Neuronal stem cell (in vitro differentiated cells): Measurements from ENCODE around the gene ARHGEF12.

Experiments
- DNase-seq: peaks from one replicate; pipeline ENCODE4 v3.0.0-alpha.2; 2013; ENCODE audit warnings: low spot score
- H2AFZ ChIP-seq: one replicate; pipeline ENCODE4 v1.6.1; 2013; ENCODE audit warnings: mild to moderate bottlenecking, low read length, inconsistent platforms
- H2AK5ac ChIP-seq: 2 replicates; pipeline ENCODE4 v1.6.1; 2013; ENCODE audit warnings: low read depth, mild to moderate bottlenecking, inconsistent platforms, low read length, moderate library complexity, mixed read lengths
- H2BK120ac ChIP-seq: 2 replicates; pipeline ENCODE4 v1.6.1; 2013; ENCODE audit warnings: low read depth, mild to moderate bottlenecking, inconsistent platforms, low read length, moderate library complexity, mixed read lengths
- H2BK12ac ChIP-seq: one replicate; pipeline ENCODE4 v1.6.1; 2013; ENCODE audit warnings: low read length, inconsistent platforms
- H2BK15ac ChIP-seq: 2 replicates; pipeline ENCODE4 v1.6.1; 2013; ENCODE audit warnings: mild to moderate bottlenecking, low read length, inconsistent platforms, mixed read lengths
- H2BK5ac ChIP-seq: one replicate; pipeline ENCODE4 v1.6.1; 2013; ENCODE audit warnings: inconsistent platforms, mild to moderate bottlenecking, low read length, moderate library complexity
- H3K14ac ChIP-seq: one replicate; pipeline ENCODE4 v1.6.1; 2013; ENCODE audit warnings: low read length, inconsistent platforms
- H3K18ac ChIP-seq: 2 replicates; pipeline ENCODE4 v1.6.1; 2013; ENCODE audit warnings: low read length, inconsistent platforms
- H3K23ac ChIP-seq: 2 replicates; pipeline ENCODE4 v1.6.1; 2013; ENCODE audit warnings: low read depth, mild to moderate bottlenecking, mixed read lengths, low read length, inconsistent platforms; ENCODE audit not compliant: poor library complexity
- H3K27ac ChIP-seq: replicated peaks from 3 replicates; pipeline ENCODE4 v1.5.1; 2013; ENCODE audit warnings: low read length, inconsistent platforms
- H3K27me3 ChIP-seq, 3 experiments: 2 replicates each; pipeline ENCODE4 v1.6.1; 2013; ENCODE audit warnings: low read length in 3 of 3, mild to moderate bottlenecking in 2 of 3, inconsistent platforms in 1 of 3, low read depth in 1 of 3, mixed read lengths in 1 of 3, moderate library complexity in 1 of 3; ENCODE audit not compliant: control insufficient read depth in 3 of 3, insufficient read depth in 3 of 3
- H3K36me3 ChIP-seq, 2 donors: replicated peaks in 1 of 2; 2 replicates each; pipeline ENCODE4 v1.6.1; 2013; ENCODE audit warnings: low read length in 2 of 2; ENCODE audit not compliant: control insufficient read depth in 2 of 2, insufficient read depth in 2 of 2
- H3K4ac ChIP-seq: 2 replicates; pipeline ENCODE4 v1.6.1; 2013; ENCODE audit warnings: inconsistent platforms, mild to moderate bottlenecking, low read length, moderate library complexity
- H3K4me1 ChIP-seq, 2 donors: 1 replicate in 1 of 2; 2 replicates in 1 of 2; pipeline ENCODE4 v1.6.1; 2013; ENCODE audit warnings: low read length in 2 of 2, low read depth in 1 of 2; ENCODE audit not compliant: control insufficient read depth in 2 of 2, insufficient read depth in 1 of 2
- H3K4me2 ChIP-seq: one replicate; pipeline ENCODE4 v1.6.1; 2013; ENCODE audit warnings: mild to moderate bottlenecking, low read length, inconsistent platforms; ENCODE audit not compliant: insufficient read depth, poor library complexity, severe bottlenecking
- H3K4me3 ChIP-seq, 2 donors: 2 replicates each; pipeline ENCODE4 v1.5.1; 2013; ENCODE audit warnings: low read length in 2 of 2, mild to moderate bottlenecking in 2 of 2, inconsistent platforms in 1 of 2, moderate library complexity in 1 of 2
- H3K79me1 ChIP-seq: one replicate; pipeline ENCODE4 v1.6.1; 2013; ENCODE audit warnings: low read depth, mild to moderate bottlenecking, inconsistent platforms, low read length, moderate library complexity
- H3K9ac ChIP-seq: one replicate; pipeline ENCODE4 v1.6.1; 2013; ENCODE audit warnings: mild to moderate bottlenecking, low read depth, low read length, inconsistent platforms; ENCODE audit not compliant: poor library complexity
- H3K9me3 ChIP-seq, 2 donors: replicated peaks in 1 of 2; 2 replicates each; pipeline versions ENCODE3 to v1.6.1; 2013; ENCODE audit warnings: low read length in 2 of 2, mild to moderate bottlenecking in 2 of 2, inconsistent platforms in 1 of 2, low read depth in 1 of 2, mixed read lengths in 1 of 2, moderate library complexity in 1 of 2; ENCODE audit not compliant: control insufficient read depth in 2 of 2, insufficient read depth in 1 of 2
- H4K8ac ChIP-seq: one replicate; pipeline ENCODE4 v1.6.1; 2013; ENCODE audit warnings: low read depth, mild to moderate bottlenecking, inconsistent platforms, low read length, moderate library complexity
- H4K91ac ChIP-seq: one replicate; pipeline ENCODE4 v1.6.1; 2013; ENCODE audit warnings: low read length, low read depth, mild to moderate bottlenecking, inconsistent platforms; ENCODE audit not compliant: poor library complexity
- WGBS, 2 donors: extraction: QIAGEN DNeasy Blood & Tissue Kit; methylation state at CpG; one replicate each; pipeline ENCODE4 v1.1.7; 2013; ENCODE audit warnings: missing lambda C conversion rate in 2 of 2, mixed read lengths in 1 of 2; ENCODE audit not compliant: insufficient read length in 2 of 2, insufficient replicate concordance in 1 of 2; ENCODE audit errors: extremely low coverage in 2 of 2; 5-methylcytosine and 5-hydroxymethylcytosine counted together

Gene ARHGEF12

GRCh38 chr11:120398132-120398531 is 61.9 kb downstream of the ARHGEF12 start:
- no peak overlapping the region for H3K4me3 ChIP-seq

GRCh38 chr11:120399307-120399706 is 63.1 kb downstream of the ARHGEF12 start:
- no CpG with 5 or more reads among the region's 2 CpGs for WGBS, 2 donors
- H3K4me1 ChIP-seq: peaks cover 2 to 14% of the 10 kb centered on the region in 2 donors

More at GRCh38 chr11:120398132-120398531, 61.9 kb downstream of the ARHGEF12 start:
- peaks cover 2 to 8% of the 10 kb centered on the region in 2 donors for H3K9me3 ChIP-seq
- H3K4ac ChIP-seq: no peak overlapping the region
- no peaks in the 10 kb centered on the region for H3K36me3 ChIP-seq
- no peak overlapping the region for H2BK15ac ChIP-seq
- no CpG with 5 or more reads among the region's 2 CpGs for WGBS, 2 donors
- H4K91ac ChIP-seq: no peak overlapping the region
- H3K27me3 ChIP-seq: no peaks in the 10 kb centered on the region
- no peak overlapping the region for H3K18ac ChIP-seq
- no peak overlapping the region for H2AK5ac ChIP-seq
- H2BK5ac ChIP-seq: no peak overlapping the region
- H3K27ac ChIP-seq: no peak overlapping the region
- H3K9ac ChIP-seq: no peak overlapping the region
- H2AFZ ChIP-seq: no peak overlapping the region
- H3K14ac ChIP-seq: no peak overlapping the region
- no peak for DNase-seq
- peaks cover 1% of the 10 kb centered on the region for H3K79me1 ChIP-seq
- H3K4me1 ChIP-seq: peaks cover 0 to 12% of the 10 kb centered on the region in 2 donors
- no peak overlapping the region for H2BK120ac ChIP-seq
- no peak overlapping the region for H3K4me2 ChIP-seq
- no peak overlapping the region for H3K23ac ChIP-seq
- no peak overlapping the region for H2BK12ac ChIP-seq
- no peak overlapping the region for H4K8ac ChIP-seq

GRCh38 chr11:120400564-120401364 is 64.6 kb downstream of the ARHGEF12 start:
- Histone ChIP-seq H2BK12ac (no peak overlapping the region), H3K27me3 (no peaks in the 10 kb centered on the region), H3K18ac (no peak overlapping the region), H3K4me3 (no peak overlapping the region), H3K27ac (no peak overlapping the region), H4K8ac (no peak overlapping the region), H3K79me1 (peaks cover 1% of the 10 kb centered on the region), H3K36me3 (no peaks in the 10 kb centered on the region), H2AFZ (no peak overlapping the region), H2BK5ac (no peak overlapping the region), H3K4me2 (no peak overlapping the region), H3K23ac (no peak overlapping the region), H4K91ac (no peak overlapping the region), H2AK5ac (no peak overlapping the region), H2BK120ac (no peak overlapping the region), H3K4ac (no peak overlapping the region), H3K14ac (no peak overlapping the region), H3K9ac (no peak overlapping the region), H3K9me3 (peaks cover under 1 to 2% of the 10 kb centered on the region in 2 donors), H2BK15ac (no peak overlapping the region), H3K4me1 (peaks cover 3 to 14% of the 10 kb centered on the region in 2 donors)
- DNase-seq: no peak
- WGBS, 2 donors: no CpG with 5 or more reads among the region's 7 CpGs

More at GRCh38 chr11:120399307-120399706, 63.1 kb downstream of the ARHGEF12 start:
- H3K18ac ChIP-seq: no peak overlapping the region
- no peak overlapping the region for H2AFZ ChIP-seq
- H3K14ac ChIP-seq: no peak overlapping the region
- no peak overlapping the region for H3K4ac ChIP-seq
- no peak overlapping the region for H4K8ac ChIP-seq
- H3K4me2 ChIP-seq: no peak overlapping the region
- peaks cover 2 to 8% of the 10 kb centered on the region in 2 donors for H3K9me3 ChIP-seq
- H3K4me3 ChIP-seq: no peak overlapping the region
- no peak overlapping the region for H2BK5ac ChIP-seq
- H3K23ac ChIP-seq: no peak overlapping the region
- H2BK12ac ChIP-seq: no peak overlapping the region
- no peak overlapping the region for H4K91ac ChIP-seq
- no peak overlapping the region for H2AK5ac ChIP-seq
- no peak overlapping the region for H2BK120ac ChIP-seq
- H3K27me3 ChIP-seq: no peaks in the 10 kb centered on the region
- no peak for DNase-seq
- H3K9ac ChIP-seq: no peak overlapping the region
- H3K36me3 ChIP-seq: no peaks in the 10 kb centered on the region
- H2BK15ac ChIP-seq: no peak overlapping the region
- H3K27ac ChIP-seq: no peak overlapping the region
- peaks cover 1% of the 10 kb centered on the region for H3K79me1 ChIP-seq

GRCh38 chr11:120401506-120401905 is 65.3 kb downstream of the ARHGEF12 start:
- no peak for DNase-seq
- Histone ChIP-seq H3K9ac (no peak overlapping the region), H3K9me3 (no peaks in the 10 kb centered on the region), H2AFZ (no peak overlapping the region), H2AK5ac (no peak overlapping the region), H3K79me1 (peaks cover 1% of the 10 kb centered on the region), H3K4me2 (no peak overlapping the region), H2BK12ac (no peak overlapping the region), H3K36me3 (no peaks in the 10 kb centered on the region), H3K27ac (no peak overlapping the region), H2BK120ac (no peak overlapping the region), H3K27me3 (no peaks in the 10 kb centered on the region), H3K14ac (no peak overlapping the region), H4K8ac (no peak overlapping the region), H2BK15ac (no peak overlapping the region), H3K4me1 (peaks cover 3 to 14% of the 10 kb centered on the region in 2 donors), H3K4ac (no peak overlapping the region), H2BK5ac (no peak overlapping the region), H3K4me3 (no peak overlapping the region), H3K18ac (no peak overlapping the region), H3K23ac (no peak overlapping the region), H4K91ac (no peak overlapping the region)
- no CpG with 5 or more reads among the region's 1 CpG for WGBS, 2 donors
